C1 segment of cervical spinal cord (tissue), 14 donors: ENCODE results near the gene CLDN4.
"Not testable (repeated sequence)": the region's sequence is repeated elsewhere in the genome, so short reads cannot be mapped to it uniquely, and the experiment has no call there.

Experiments used
- DNase-seq, 14 donors: peaks; one replicate each; lab custom pipeline; 2025; lab: John Stamatoyannopoulos, UW

The CLDN4 gene

GRCh38 chr7:73830681-73831583 is at the start of gene CLDN4:
TSS of gene CLDN4 (plus strand) at chr7:73830996. CDS start at chr7:73831202, 206 bp downstream.
- DNase-seq, result no peak

- DNase-seq, result no peak
Observed at GRCh38 chr7:73786588-73786987, 44.2 kb upstream of the CLDN4 start.

- not testable (repeated sequence) for DNase-seq
Observed at GRCh38 chr7:73787786-73788048, 43.1 kb upstream of the CLDN4 start.

- no peak for DNase-seq
Observed at GRCh38 chr7:73789051-73789450, 41.7 kb upstream of the CLDN4 start.

GRCh38 chr7:73791170-73791690 is 39.6 kb upstream of the CLDN4 start:
- DNase-seq, result not testable (repeated sequence)

- not testable (repeated sequence) for DNase-seq
Observed at GRCh38 chr7:73795188-73795587, 35.6 kb upstream of the CLDN4 start.

GRCh38 chr7:73796656-73797055 is 34.1 kb upstream of the CLDN4 start:
- DNase-seq, result not testable (repeated sequence)

- DNase-seq, result not testable (repeated sequence)
Observed at GRCh38 chr7:73797176-73797575, 33.6 kb upstream of the CLDN4 start.

- DNase-seq, result no peak
Observed at GRCh38 chr7:73799282-73800141, 31.3 kb upstream of the CLDN4 start.

- DNase-seq, result no peak
Observed at GRCh38 chr7:73801577-73801976, 29.2 kb upstream of the CLDN4 start.

- DNase-seq, result no peak
Observed at GRCh38 chr7:73802459-73802858, 28.3 kb upstream of the CLDN4 start.

- DNase-seq, result no peak
Observed at GRCh38 chr7:73809467-73809951, 21.3 kb upstream of the CLDN4 start.

GRCh38 chr7:73810998-73811360 is 19.8 kb upstream of the CLDN4 start:
- no peak for DNase-seq

- DNase-seq, result peak in 4 of 14 donors; percentile 3 to 15 (median 4)
Observed at GRCh38 chr7:73811760-73812168, 19.0 kb upstream of the CLDN4 start.

GRCh38 chr7:73812996-73813395 is 17.8 kb upstream of the CLDN4 start:
- no peak for DNase-seq

GRCh38 chr7:73815436-73815835 is 15.4 kb upstream of the CLDN4 start:
- no peak for DNase-seq

- DNase-seq, result no peak
Observed at GRCh38 chr7:73817121-73817520, 13.7 kb upstream of the CLDN4 start.

GRCh38 chr7:73820013-73820412 is 10.8 kb upstream of the CLDN4 start:
- DNase-seq, result no peak

- not testable (repeated sequence) for DNase-seq
Observed at GRCh38 chr7:73821597-73822285, 9.1 kb upstream of the CLDN4 start.

GRCh38 chr7:73822319-73823173 is 8.2 kb upstream of the CLDN4 start:
- peak in 1 of 14 donors; percentile 35 for DNase-seq

- DNase-seq, result peak in 1 of 14 donors; percentile 21
Observed at GRCh38 chr7:73823257-73823656, 7.5 kb upstream of the CLDN4 start.
